HepG2 (cell line): ENCODE results near the gene TNFRSF6B. TPM values are rescaled to one million over a fixed set of nuclear protein-coding genes. Genes with fewer than 3 reads are reported as not detected.

Source experiments
- HDAC6 ChIP-seq: fragments of 200-600 bp; sonication (generic); IDR thresholded peaks from 2 replicates; pipeline ENCODE4 v1.7.0; 2017; ENCODE audit warnings: mild to moderate bottlenecking, antibody characterized with exemption, low read length, low read depth
- HNF4G ChIP-seq, 2 experiments: sonication (generic) in 1 of 2; formaldehyde crosslinking in 1 of 2; IDR thresholded peaks; 2 replicates each; pipeline versions ENCODE4 v1.4.0 to v1.6.1; 2011 to 2020; ENCODE audit warnings: borderline replicate concordance in 2 of 2, low read depth in 2 of 2, mild to moderate bottlenecking in 2 of 2, low read length in 1 of 2, missing genetic modification reagents in 1 of 2, moderate library complexity in 1 of 2
- IRF2 ChIP-seq: IDR thresholded peaks from 2 replicates; pipeline ENCODE4 v1.6.1; 2018; ENCODE audit warnings: missing genetic modification reagents, missing compliant biosample characterization
- MAFG ChIP-seq: sonication (generic); formaldehyde crosslinking; IDR thresholded peaks from 2 replicates; pipeline ENCODE4 v1.5.1; 2020; ENCODE audit warnings: mild to moderate bottlenecking, missing genetic modification reagents
- POLR2AphosphoS5 ChIP-seq: IDR thresholded peaks from 2 replicates; pipeline ENCODE4 v1.6.1; 2012; ENCODE audit warnings: low read depth, low read length
- POLR2G ChIP-seq: fragments of 200-400 bp; formaldehyde crosslinking; IDR thresholded peaks from 2 replicates; pipeline ENCODE4 v1.6.1; 2018; ENCODE audit warnings: mild to moderate bottlenecking, low read depth, low read length, moderate library complexity
- PPARG ChIP-seq: conservative IDR thresholded peaks from 2 replicates; pipeline ENCODE4 v1.6.1; 2016; ENCODE audit warnings: missing biosample characterization, missing genetic modification reagents
- PRDM10 ChIP-seq: sonication (generic); formaldehyde crosslinking; IDR thresholded peaks from 2 replicates; pipeline ENCODE4 v1.4.0; 2020; ENCODE audit warnings: low read depth, missing genetic modification reagents
- RXRA ChIP-seq: sonication (generic); formaldehyde crosslinking; IDR thresholded peaks from 2 replicates; pipeline ENCODE4 v1.5.1; 2020; ENCODE audit warnings: missing genetic modification reagents
- SRSF4 ChIP-seq: fragments of 200-400 bp; formaldehyde crosslinking; IDR thresholded peaks from one replicate; pipeline ENCODE4 v1.6.1; 2018; ENCODE audit warnings: mild to moderate bottlenecking, low read depth, low read length, moderate library complexity; ENCODE audit not compliant: poor library complexity, severe bottlenecking
- TAF15 ChIP-seq: fragments of 200-400 bp; formaldehyde crosslinking; IDR thresholded peaks from one replicate; pipeline ENCODE4 v1.6.1; 2018; ENCODE audit warnings: mild to moderate bottlenecking, low read depth, low read length; ENCODE audit not compliant: poor library complexity, severe bottlenecking
- ZBTB1 ChIP-seq: sonication (generic); formaldehyde crosslinking; IDR thresholded peaks from 2 replicates; pipeline ENCODE4 v1.4.0; 2020; ENCODE audit warnings: missing genetic modification reagents, borderline replicate concordance
- ZBTB34 ChIP-seq: sonication (generic); formaldehyde crosslinking; IDR thresholded peaks from 2 replicates; pipeline ENCODE4 v1.8.0; 2022; ENCODE audit warnings: mild to moderate bottlenecking, missing genetic modification reagents
- ZIK1 ChIP-seq: sonication (generic); formaldehyde crosslinking; IDR thresholded peaks from 2 replicates; pipeline ENCODE4 v1.5.0; 2020; ENCODE audit warnings: mild to moderate bottlenecking, low read depth, missing genetic modification reagents, borderline replicate concordance
- ZNF276 ChIP-seq: sonication (generic); formaldehyde crosslinking; IDR thresholded peaks from 2 replicates; pipeline ENCODE4 v1.4.0; 2020; ENCODE audit warnings: mild to moderate bottlenecking, low read depth, missing genetic modification reagents
- ZNF326 ChIP-seq: sonication (generic); formaldehyde crosslinking; IDR thresholded peaks from 2 replicates; pipeline ENCODE4 v1.4.0; 2020; ENCODE audit warnings: missing genetic modification reagents, borderline replicate concordance
- ZNF790 ChIP-seq: sonication (generic); formaldehyde crosslinking; IDR thresholded peaks from 2 replicates; pipeline ENCODE4 v1.8.0; 2022; ENCODE audit warnings: missing genetic modification reagents, mild to moderate bottlenecking, borderline replicate concordance
- polyA plus RNA-seq, 8 experiments: library from polyadenylated mRNA; depleted of rRNA in 3 of 8; stranded (reverse) in 7 of 8; unstranded in 1 of 8; fragments of >200 nt; fragmentation: Illumina TruSeq in 4 of 8; extraction: Trizol in 4 of 8; gene quantifications; 2 replicates each; pipeline versions ENCODE4 v1.2.1 to v1.2.3, GENCODE V29; 2011 to 2016; ENCODE audit warnings: low read depth in 4 of 8, missing spikeins in 1 of 8, mixed read lengths in 1 of 8; ENCODE audit not compliant: insufficient read depth in 1 of 8
- total RNA-seq, 5 experiments: library from RNA; depleted of rRNA; stranded (reverse); fragments of >200 nt; fragmentation: Illumina TruSeq; extraction: Trizol; gene quantifications; 2 replicates each; pipeline ENCODE4 v1.2.3, GENCODE V29; 2016; ENCODE audit warnings: low read depth in 1 of 5

TNFRSF6B gene
- total and polyA plus RNA-seq, 2 of the 13 experiments (the other 11 are each of a cell fraction or from before 2014, with no cell fraction given): 0.24 TPM; not detected in 1

- no peak for TF ChIP-seq PRDM10 (CRISPR knock-in tag)
- no peak; the same call in 1 of the 2 replicates for TF ChIP-seq MAFG
- TF ChIP-seq ZBTB1 (CRISPR knock-in tag): no peak
- 0 out of 2 replicates have a peak, but pooled peaks have one; percentile 11 for TF ChIP-seq POLR2AphosphoS5
- peak; percentile 79 for TF ChIP-seq TAF15
- no peak for TF ChIP-seq ZNF790 (CRISPR knock-in tag)
- TF ChIP-seq SRSF4: no peak
- TF ChIP-seq ZBTB34: 0 out of 2 replicates have a peak, but pooled peaks have one; percentile 17
- no peak for TF ChIP-seq IRF2 (CRISPR knock-in tag)
- TF ChIP-seq ZNF326: no peak
- TF ChIP-seq HDAC6: no peak
- TF ChIP-seq RXRA (CRISPR knock-in tag): 0 out of 2 replicates have a peak, but pooled peaks have one; percentile 28
- TF ChIP-seq ZIK1 (CRISPR knock-in tag): no peak
- no peak for TF ChIP-seq PPARG
- 0 out of 2 replicates have a peak, but pooled peaks have one; percentile 45 for TF ChIP-seq ZNF276
- peak; percentile 92 for TF ChIP-seq HNF4G (IDR thresholded peaks at IDR 0.05; ENCODE audit: borderline replicate concordance, low read depth, low read length)
- TF ChIP-seq HNF4G (CRISPR knock-in tag; IDR thresholded peaks at IDR 0.05; ENCODE audit: borderline replicate concordance, low read depth): no peak
- TF ChIP-seq POLR2G: peak; percentile 58; the same call in 1 of the 2 replicates
Measured at GRCh38 chr20:63734946-63735858, 38.8 kb downstream of the TNFRSF6B start (continued).
